Measurements from ENCODE around the gene PMFBP1.

- TF ChIP-seq CTCF (IDR thresholded peaks at IDR 0.05) (no peak), POLR2A (IDR thresholded peaks at IDR 0.05) (no peak)
Measured at GRCh38 chr16:72104905-72105304, 67.0 kb downstream of the PMFBP1 start.
